ENCODE measurements around the gene EVI5.

DNA sequence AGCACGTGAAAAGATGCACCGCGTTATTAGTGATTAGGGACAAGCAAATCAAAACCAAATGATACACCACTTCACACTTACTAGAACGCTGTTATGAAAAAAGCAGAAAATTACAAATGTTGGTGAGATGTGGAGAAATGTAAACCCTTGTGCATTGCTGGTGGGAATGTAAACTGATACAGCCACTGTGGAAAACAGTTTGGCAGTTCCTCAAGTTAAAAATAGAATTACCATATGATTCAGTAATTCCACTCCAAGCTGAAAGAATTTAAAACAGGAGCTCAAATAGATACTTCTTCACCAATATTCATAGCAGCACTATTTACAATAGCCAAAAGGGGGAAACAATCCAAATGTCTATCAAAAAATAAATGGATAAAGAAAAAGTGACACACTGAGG, 10.3 kb upstream of the EVI5 start:
- no peak for TF ChIP-seq BHLHE40 (IDR thresholded peaks at IDR 0.05; ENCODE audit: borderline replicate concordance)
- TF ChIP-seq ARNT (IDR thresholded peaks at IDR 0.05) = no peak
- TF ChIP-seq FOXM1 (IDR thresholded peaks at IDR 0.05; ENCODE audit: borderline replicate concordance) = no peak
- no peak for TF ChIP-seq SUZ12 (IDR thresholded peaks at IDR 0.05)
- TF ChIP-seq FOXK2 (IDR thresholded peaks at IDR 0.05) = no peak

All from HEK293T (cell line).